A204.1 (cell line): ENCODE data around the gene GOLGA6L9.
"Not testable (repeated sequence)": the region's sequence is repeated elsewhere in the genome, so short reads cannot be mapped to it uniquely, and the experiment has no call there.

Experiments used
- FAIRE-seq: peaks from 2 replicates; lab custom pipeline; 2012; peaks lifted over from hg19 to GRCh38; lab: Jason Lieb, UNC

GOLGA6L9 gene

DNA sequence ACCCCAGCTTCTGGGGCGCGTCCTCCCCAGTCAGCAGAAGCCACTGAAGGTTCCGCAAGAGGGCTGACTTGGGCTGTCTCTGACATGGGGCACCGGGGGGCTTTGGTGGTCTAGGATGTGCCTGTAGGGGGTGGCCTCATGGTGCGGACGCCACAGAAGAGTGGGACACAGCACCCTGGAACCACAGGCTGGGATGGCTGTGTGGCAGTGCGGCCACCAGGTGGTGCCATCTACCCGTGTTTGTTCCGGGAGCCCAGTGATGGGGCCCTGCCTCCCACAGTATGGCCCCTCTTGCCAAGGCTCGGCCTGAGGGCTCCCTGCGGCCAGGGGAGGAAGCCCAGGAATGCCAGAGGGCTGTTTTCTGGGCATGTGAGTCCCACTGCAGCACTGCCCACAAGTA, 38.6 kb downstream of the GOLGA6L9 start:
- not testable (repeated sequence) for FAIRE-seq

DNA sequence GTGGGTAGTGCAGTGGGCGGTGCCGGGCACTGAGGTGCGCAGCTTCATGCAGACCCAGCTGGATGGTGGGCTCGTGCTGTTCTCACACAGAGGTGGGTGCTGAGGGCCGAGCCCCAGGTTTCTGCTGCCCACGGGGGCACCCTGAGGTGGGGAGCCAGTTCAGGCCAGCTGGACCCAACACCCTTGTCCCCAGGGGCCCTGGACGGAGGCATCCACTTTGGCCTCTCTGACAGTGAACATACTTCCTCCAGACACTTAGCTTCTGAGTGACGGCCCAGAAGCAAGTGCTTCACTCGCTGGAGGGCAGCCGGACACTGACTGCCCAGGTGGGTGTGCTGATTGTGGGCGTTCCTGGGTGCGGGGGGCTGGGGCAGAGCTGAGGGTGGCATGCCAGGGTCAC, 39.8 kb downstream of the GOLGA6L9 start:
- not testable (repeated sequence) for FAIRE-seq

DNA sequence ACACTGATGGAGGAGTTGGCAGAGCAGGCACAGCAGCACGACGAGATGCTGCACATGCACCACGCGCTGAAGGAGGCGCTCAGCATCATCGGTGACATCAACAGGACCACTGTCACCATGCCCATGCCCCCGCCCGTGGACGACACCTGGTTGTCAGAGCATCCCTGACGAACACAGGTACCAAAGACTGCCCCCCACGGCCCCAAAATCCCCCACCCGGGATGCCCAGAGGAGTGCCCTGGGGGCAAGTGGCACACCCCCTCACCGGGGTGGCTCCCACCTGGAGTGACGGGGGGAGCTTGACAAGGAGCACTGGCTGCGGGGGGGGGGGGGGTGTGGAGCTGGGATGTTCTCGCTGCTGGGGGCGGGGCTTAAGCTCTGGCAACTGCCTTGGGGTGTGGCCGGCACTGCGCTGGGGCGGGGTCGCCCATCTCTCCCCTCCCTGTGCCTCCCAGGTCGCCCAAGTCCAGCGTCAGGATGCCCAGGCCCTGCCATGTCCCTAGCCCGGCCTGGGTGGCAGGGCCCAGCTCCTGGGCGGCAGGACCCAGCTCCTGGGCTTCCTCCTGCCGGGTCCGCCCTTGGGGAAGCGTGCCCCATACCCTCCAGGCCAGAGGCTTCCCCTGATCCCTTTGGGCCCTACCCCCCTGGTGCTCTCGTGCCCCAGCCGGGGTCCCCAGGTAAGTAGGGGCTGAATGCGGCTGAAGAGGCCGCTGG, 42.8 kb downstream of the GOLGA6L9 start:
- not testable (repeated sequence) for FAIRE-seq

DNA sequence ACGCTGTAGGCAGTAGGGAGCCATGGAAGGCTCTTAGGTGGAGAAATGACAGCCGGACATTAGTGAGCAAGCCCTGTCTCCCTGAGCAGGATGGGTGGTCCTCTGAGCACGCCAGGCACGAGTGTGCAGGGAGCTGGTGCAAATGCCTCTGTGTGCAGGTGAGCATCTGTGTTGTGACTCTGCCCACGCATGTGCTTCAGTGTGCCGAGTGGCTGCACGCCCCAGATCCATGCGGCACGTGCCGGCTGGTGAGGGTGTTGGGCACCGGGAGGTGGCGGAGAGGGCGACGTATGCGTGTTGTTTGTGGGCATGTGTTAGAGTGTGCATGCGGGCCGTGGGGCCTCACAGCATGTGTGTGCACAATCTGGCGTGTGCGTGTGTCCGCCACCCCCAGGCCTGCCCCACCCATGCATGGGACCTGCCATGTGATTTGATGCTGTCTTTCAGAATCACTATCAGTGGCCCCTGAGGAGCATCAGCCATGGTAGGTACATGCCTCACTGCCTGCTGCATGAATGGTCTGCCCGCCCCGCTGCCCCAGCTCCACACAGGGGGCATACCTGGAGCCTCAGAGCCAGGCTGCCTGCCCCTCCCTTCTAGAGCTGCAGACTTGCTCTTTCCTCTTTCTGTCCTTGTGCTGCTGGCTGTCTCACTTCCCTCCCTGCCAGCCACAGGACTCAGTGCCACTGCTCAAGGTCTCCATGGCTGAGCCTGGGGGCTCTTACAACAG, 45.1 kb downstream of the GOLGA6L9 start:
- FAIRE-seq = not testable (repeated sequence)

DNA sequence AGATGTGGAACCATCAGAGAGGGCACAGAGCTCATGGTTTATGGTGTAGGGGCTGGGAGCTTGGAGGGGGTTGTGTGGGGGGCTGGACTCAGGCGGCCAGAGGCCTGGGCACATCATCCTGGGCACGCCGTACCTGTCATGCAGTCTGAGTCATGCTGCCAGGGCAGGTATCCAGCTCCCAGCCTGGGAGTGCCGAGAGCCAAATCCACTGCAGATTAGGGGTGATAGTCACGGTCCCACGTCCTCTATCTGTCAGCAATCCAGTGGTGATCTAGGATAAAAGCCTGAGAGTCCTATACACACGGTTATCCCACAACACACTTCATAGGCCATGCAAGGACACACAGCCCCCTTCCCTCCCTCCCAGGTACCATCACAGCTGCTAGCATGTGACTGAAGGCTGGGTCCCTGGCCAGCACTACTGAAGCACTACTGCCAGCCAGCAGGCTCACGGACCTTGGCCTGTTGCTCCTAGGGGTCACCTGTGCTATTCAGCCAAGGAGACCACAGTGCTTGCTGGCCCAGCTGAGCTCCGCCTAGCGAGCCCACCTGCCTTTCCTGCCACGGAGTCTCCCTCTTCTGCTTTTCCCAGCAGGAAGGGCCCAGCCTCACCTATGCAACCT, 45.8 kb downstream of the GOLGA6L9 start:
- FAIRE-seq = not testable (repeated sequence)

DNA sequence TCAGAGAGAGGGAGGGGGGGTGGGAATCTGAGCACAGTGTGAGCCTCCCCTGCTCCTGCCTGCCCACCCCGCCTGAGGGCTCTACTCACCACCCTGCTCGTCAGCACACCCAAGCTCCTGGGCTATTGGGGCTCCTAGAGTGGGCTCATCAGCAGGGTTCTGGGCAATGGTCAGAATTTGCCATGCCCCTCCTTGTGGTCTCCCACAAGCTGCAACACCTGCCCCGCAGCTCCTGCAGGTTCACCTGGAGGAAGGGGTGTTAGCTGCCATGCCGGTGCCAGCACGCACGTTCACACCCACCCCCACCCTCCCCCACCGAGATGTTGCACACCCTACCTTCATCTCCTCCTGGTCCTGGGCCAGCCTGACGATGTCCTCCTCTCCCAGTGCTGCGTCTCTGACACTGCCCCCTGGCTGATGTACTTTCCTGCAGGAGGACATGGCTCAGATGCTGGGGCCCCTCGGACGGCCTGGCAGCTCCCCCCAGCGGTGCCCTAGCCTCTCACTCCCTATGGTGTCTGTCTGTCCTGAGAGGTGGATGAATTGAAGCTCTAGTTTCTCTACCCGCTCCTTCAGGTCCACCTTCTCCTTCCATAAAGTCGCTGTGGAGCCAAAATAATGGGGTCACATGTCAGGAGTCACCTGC, 47.2 kb downstream of the GOLGA6L9 start:
- FAIRE-seq = not testable (repeated sequence)

DNA sequence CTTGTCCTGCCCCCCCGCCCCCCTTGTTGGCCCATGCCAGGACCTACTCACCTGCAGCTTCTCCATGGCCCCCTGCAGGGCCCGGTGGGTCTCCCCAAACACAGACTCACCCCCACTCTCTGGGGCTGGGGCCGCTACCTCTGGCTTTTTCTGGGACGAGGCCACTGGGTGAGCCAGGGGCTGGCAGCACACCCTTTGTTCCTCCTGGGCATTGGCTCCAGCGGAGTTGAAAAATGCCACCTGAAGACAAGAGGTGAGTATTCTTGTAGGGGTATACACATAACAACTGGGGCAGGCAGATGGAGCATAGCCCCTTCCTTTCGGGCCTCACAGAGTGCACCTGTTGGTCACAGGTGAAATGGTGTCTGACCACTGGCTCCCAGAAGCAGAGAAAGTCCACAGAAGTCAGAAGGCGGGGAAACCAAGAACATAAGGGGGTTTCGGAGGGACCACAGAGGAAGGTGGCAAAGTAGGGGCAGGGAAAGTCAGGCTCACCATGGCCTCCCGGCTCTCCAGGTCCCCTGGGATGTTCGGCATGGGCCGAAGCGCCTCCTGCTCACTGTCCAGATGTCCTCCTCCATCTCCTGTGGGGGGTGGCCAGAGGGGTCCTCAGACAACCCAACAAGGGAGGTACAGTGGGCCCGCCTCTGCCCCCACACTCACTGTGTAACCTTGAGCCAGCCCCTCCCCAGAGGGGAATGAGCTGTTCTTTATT, 47.9 kb downstream of the GOLGA6L9 start:
- not testable (repeated sequence) for FAIRE-seq
